Measurements from ENCODE around the gene USF2. TPM values are rescaled to one million over a fixed set of nuclear protein-coding genes. Genes with fewer than 3 reads are reported as not detected.
"Not testable (repeated sequence)": the region's sequence is repeated elsewhere in the genome, so short reads cannot be mapped to it uniquely, and the experiment has no call there.

Gene USF2
- total RNA-seq, 4 donors from 2014 or later, result 98.5 to 172 (median 128) TPM

- Histone ChIP-seq H3K4me3 (no peak overlapping the region), H3K36me3 (no peaks in the 10 kb centered on the region), H3K9me3 (peaks cover 0 to 12% (median 3%) of the 10 kb centered on the region in 4 donors), H3K27ac (no peak overlapping the region), H3K4me1 (peaks cover 0 to 4% (median 0%) of the 10 kb centered on the region in 4 donors), H3K27me3 (no peaks in the 10 kb centered on the region)
- TF ChIP-seq POLR2A (IDR thresholded peaks at IDR 0.05), result no peak
- TF ChIP-seq EP300 (IDR thresholded peaks at IDR 0.05), result no peak
- TF ChIP-seq CTCF (IDR thresholded peaks at IDR 0.05), result no peak
- no peak for DNase-seq (ENCODE audit: low spot score in 2 of 2)
- 74 to 76% methylated on average over 6 of the region's 6 CpGs for WGBS, 2 donors
Observed at GRCh38 chr19:35236638-35237400, 31.9 kb upstream of the USF2 start.

- H3K27me3 ChIP-seq; H3K27ac ChIP-seq; H3K36me3 ChIP-seq; H3K4me3 ChIP-seq; H3K4me1 ChIP-seq; DNase-seq (ENCODE audit: low spot score in 2 of 2): not testable (repeated sequence)
- H3K9me3 ChIP-seq, result peaks cover 0 to 25% (median 6%) of the 10 kb centered on the region in 4 donors
- 93 to 97% methylated on average over 1 of the region's 1 CpG for WGBS, 2 donors
Observed at GRCh38 chr19:35239597-35239996, 29.2 kb upstream of the USF2 start.

- H3K27me3 ChIP-seq, result peaks cover 0 to 3% of the 10 kb centered on the region in 2 donors
- H3K4me1 ChIP-seq, result peaks cover 0 to 4% (median 0%) of the 10 kb centered on the region in 4 donors
- DNase-seq (ENCODE audit: low spot score in 2 of 2), result no peak
- no peak overlapping the region for H3K4me3 ChIP-seq
- 81 to 82% methylated on average over 1 of the region's 1 CpG for WGBS, 2 donors
- TF ChIP-seq CTCF (IDR thresholded peaks at IDR 0.05) (no peak), POLR2A (IDR thresholded peaks at IDR 0.05) (no peak), EP300 (IDR thresholded peaks at IDR 0.05) (no peak)
- peaks cover 0 to 27% (median 6%) of the 10 kb centered on the region in 4 donors for H3K9me3 ChIP-seq
- peak overlapping the region in 2 of 4 donors; percentile 1 to 60 for H3K27ac ChIP-seq
- no peaks in the 10 kb centered on the region for H3K36me3 ChIP-seq
Observed at GRCh38 chr19:35240327-35240726, 28.4 kb upstream of the USF2 start.

GRCh38 chr19:35241417-35241816 is 27.3 kb upstream of the USF2 start:
- peaks cover 0 to 38% (median 6%) of the 10 kb centered on the region in 4 donors for H3K9me3 ChIP-seq
- no peak for DNase-seq (ENCODE audit: low spot score in 2 of 2)
- 90 to 95% methylated on average over 1 of the region's 1 CpG for WGBS, 2 donors
- peaks cover 0 to 4% (median 0%) of the 10 kb centered on the region in 4 donors for H3K4me1 ChIP-seq
- H3K4me3 ChIP-seq, result no peak overlapping the region
- peaks cover 0 to 7% of the 10 kb centered on the region in 2 donors for H3K27me3 ChIP-seq
- TF ChIP-seq CTCF (IDR thresholded peaks at IDR 0.05), result no peak
- TF ChIP-seq EP300 (IDR thresholded peaks at IDR 0.05), result no peak
- TF ChIP-seq POLR2A (IDR thresholded peaks at IDR 0.05), result no peak
- H3K36me3 ChIP-seq, result no peaks in the 10 kb centered on the region
- H3K27ac ChIP-seq, result no peak overlapping the region

- DNase-seq (ENCODE audit: low spot score in 2 of 2), result no peak
- no peak overlapping the region for H3K27ac ChIP-seq
- TF ChIP-seq CTCF (IDR thresholded peaks at IDR 0.05), result no peak
- TF ChIP-seq POLR2A (IDR thresholded peaks at IDR 0.05), result no peak
- TF ChIP-seq EP300 (IDR thresholded peaks at IDR 0.05), result no peak
- H3K9me3 ChIP-seq, result peaks cover 0 to 32% (median 4%) of the 10 kb centered on the region in 4 donors
- H3K36me3 ChIP-seq, result no peaks in the 10 kb centered on the region
- 61 to 62% methylated on average over 4 of the region's 4 CpGs for WGBS, 2 donors
- no peak overlapping the region for H3K4me3 ChIP-seq
- peaks cover 0 to 23% (median 0%) of the 10 kb centered on the region in 4 donors for H3K4me1 ChIP-seq
- peaks cover 0 to 45% of the 10 kb centered on the region in 2 donors for H3K27me3 ChIP-seq
Observed at GRCh38 chr19:35246466-35247092, 22.2 kb upstream of the USF2 start.
